Nephron progenitor cell (in vitro differentiated cells): Measurements from ENCODE around the gene TSEN2.
A peak's percentile ranks its signal among the peaks of the same experiment; 100 is the strongest.

Experiments
- DNase-seq: peaks from one replicate; pipeline ENCODE4 v3.0.0; 2021
- H3K27ac Mint-ChIP-seq: 2 replicates; pipeline ENCODE4 v1.8.0; 2021; ENCODE audit warnings: mild to moderate bottlenecking, moderate library complexity, mixed read lengths
- H3K27me3 Mint-ChIP-seq: 2 replicates; pipeline ENCODE4 v1.8.0; 2021; ENCODE audit warnings: mild to moderate bottlenecking, low read depth, mixed read lengths; ENCODE audit not compliant: poor library complexity
- H3K36me3 Mint-ChIP-seq: 2 replicates; pipeline ENCODE4 v1.8.0; 2021; ENCODE audit warnings: low read depth, mixed read lengths
- H3K4me1 Mint-ChIP-seq: 2 replicates; pipeline ENCODE4 v1.8.0; 2021; ENCODE audit warnings: mixed read lengths
- H3K4me3 Mint-ChIP-seq: 2 replicates; pipeline ENCODE4 v1.8.0; 2021; ENCODE audit warnings: mild to moderate bottlenecking, moderate library complexity, mixed read lengths
- H3K9me3 Mint-ChIP-seq: 2 replicates; pipeline ENCODE4 v1.8.0; 2021; ENCODE audit warnings: mild to moderate bottlenecking, moderate library complexity, mixed read lengths
- TF ChIP-seq, protein P1 (sequence below): fragments of 200-600 bp; sonication (generic); IDR thresholded peaks from 2 replicates; pipeline ENCODE4 v1.5.0; 2021; ENCODE audit warnings: antibody characterized with exemption

TSEN2 gene

DNA sequence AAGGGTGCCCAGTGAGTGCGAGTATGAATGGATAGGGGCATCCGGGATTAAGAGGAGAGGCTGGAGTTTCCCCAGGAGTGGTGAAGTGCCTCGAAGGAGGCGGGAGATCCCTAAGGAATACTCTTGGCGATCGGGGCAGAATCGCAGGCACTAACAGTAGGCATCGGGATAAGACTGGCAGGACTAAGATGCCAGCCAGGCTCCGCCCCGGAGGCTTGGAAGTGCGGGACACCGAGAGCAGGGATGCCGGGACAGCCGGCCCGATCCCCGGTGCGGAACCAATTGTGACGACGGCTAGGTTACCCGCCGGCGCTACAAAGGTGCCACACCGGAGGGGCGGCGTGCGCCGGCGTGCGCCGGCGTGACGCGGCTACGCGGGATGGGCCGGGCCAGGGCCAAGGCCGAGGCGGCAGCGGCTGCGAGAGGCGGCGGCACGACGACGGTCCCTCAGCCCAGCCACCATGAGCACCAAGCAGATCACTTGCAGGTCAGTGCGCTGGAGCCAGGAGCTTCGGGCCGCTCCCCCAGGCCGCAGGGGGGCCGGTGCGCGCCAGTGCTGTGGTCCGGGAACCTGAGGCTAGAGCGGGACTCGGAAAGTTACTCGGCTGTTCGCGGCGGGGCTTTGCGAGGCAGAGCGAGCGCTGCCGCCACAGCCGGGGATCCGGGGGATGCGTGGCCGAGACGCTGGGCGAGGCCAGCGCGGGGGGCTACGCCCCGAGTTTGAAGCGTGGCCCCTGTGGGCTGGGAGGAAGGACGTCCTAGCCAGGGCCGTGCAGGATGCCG is 72.6 kb downstream of the TSEN2 start, which contains the start of gene MKRN2:
Gene MKRN2, plus strand, starts transcription at position 398 of the 783 bp plus-strand sequence. Its CDS starts 64 bp downstream, at position 462.
- no peaks in the 10 kb centered on the region for H3K9me3 Mint-ChIP-seq
- H3K27ac Mint-ChIP-seq, result peak within 1 kb of the TSS; percentile 96
- peaks cover 30% of the 10 kb centered on the region for H3K27me3 Mint-ChIP-seq
- TF ChIP-seq, protein P1, sequence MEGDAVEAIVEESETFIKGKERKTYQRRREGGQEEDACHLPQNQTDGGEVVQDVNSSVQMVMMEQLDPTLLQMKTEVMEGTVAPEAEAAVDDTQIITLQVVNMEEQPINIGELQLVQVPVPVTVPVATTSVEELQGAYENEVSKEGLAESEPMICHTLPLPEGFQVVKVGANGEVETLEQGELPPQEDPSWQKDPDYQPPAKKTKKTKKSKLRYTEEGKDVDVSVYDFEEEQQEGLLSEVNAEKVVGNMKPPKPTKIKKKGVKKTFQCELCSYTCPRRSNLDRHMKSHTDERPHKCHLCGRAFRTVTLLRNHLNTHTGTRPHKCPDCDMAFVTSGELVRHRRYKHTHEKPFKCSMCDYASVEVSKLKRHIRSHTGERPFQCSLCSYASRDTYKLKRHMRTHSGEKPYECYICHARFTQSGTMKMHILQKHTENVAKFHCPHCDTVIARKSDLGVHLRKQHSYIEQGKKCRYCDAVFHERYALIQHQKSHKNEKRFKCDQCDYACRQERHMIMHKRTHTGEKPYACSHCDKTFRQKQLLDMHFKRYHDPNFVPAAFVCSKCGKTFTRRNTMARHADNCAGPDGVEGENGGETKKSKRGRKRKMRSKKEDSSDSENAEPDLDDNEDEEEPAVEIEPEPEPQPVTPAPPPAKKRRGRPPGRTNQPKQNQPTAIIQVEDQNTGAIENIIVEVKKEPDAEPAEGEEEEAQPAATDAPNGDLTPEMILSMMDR, result no peak
- H3K4me3 Mint-ChIP-seq, result peak within 1 kb of the TSS; percentile 88
- H3K4me1 Mint-ChIP-seq, result peaks cover 47% of the 10 kb centered on the region
- no peaks in the 10 kb centered on the region for H3K36me3 Mint-ChIP-seq
- DNase-seq, result peak; percentile 88

GRCh38 chr3:12557473-12558100 is 73.3 kb downstream of the TSEN2 start:
- Mint-ChIP-seq H3K4me3 (peak overlapping the region; percentile 88), H3K27me3 (peaks cover 28% of the 10 kb centered on the region), H3K27ac (peak overlapping the region; percentile 96), H3K4me1 (peaks cover 55% of the 10 kb centered on the region), H3K9me3 (no peaks in the 10 kb centered on the region), H3K36me3 (no peaks in the 10 kb centered on the region)
- no peak for DNase-seq
- TF ChIP-seq, protein P1, result no peak

GRCh38 chr3:12558706-12559105 is 74.4 kb downstream of the TSEN2 start:
- TF ChIP-seq, protein P1, result no peak
- no peak for DNase-seq
- Mint-ChIP-seq H3K27ac (no peak overlapping the region), H3K4me3 (peak overlapping the region; percentile 88), H3K27me3 (peaks cover 19% of the 10 kb centered on the region), H3K9me3 (no peaks in the 10 kb centered on the region), H3K4me1 (peaks cover 65% of the 10 kb centered on the region), H3K36me3 (no peaks in the 10 kb centered on the region)

GRCh38 chr3:12559520-12559919 is 75.2 kb downstream of the TSEN2 start:
- Mint-ChIP-seq H3K27ac (no peak overlapping the region), H3K27me3 (peaks cover 19% of the 10 kb centered on the region), H3K4me3 (peak overlapping the region; percentile 59), H3K4me1 (peaks cover 73% of the 10 kb centered on the region), H3K36me3 (peaks cover 4% of the 10 kb centered on the region), H3K9me3 (peaks cover 2% of the 10 kb centered on the region)
- no peak for DNase-seq
- TF ChIP-seq, protein P1, result no peak

- H3K36me3 Mint-ChIP-seq, result peaks cover 15% of the 10 kb centered on the region
- H3K4me3 Mint-ChIP-seq, result no peak overlapping the region
- H3K4me1 Mint-ChIP-seq, result peaks cover 77% of the 10 kb centered on the region
- H3K27me3 Mint-ChIP-seq, result peaks cover 11% of the 10 kb centered on the region
- H3K27ac Mint-ChIP-seq, result no peak overlapping the region
- no peak for DNase-seq
- H3K9me3 Mint-ChIP-seq, result peaks cover 10% of the 10 kb centered on the region
- TF ChIP-seq, protein P1, result no peak
Observed at GRCh38 chr3:12560505-12561190, 76.4 kb downstream of the TSEN2 start.
